ENCODE results near the gene CAVIN3. TPM values are rescaled to one million over a fixed set of nuclear protein-coding genes. Genes with fewer than 3 reads are reported as not detected.

Gene CAVIN3
- total and polyA plus RNA-seq, 2 experiments from 2014 or later, result 33.2 to 34.2 TPM

DNA sequence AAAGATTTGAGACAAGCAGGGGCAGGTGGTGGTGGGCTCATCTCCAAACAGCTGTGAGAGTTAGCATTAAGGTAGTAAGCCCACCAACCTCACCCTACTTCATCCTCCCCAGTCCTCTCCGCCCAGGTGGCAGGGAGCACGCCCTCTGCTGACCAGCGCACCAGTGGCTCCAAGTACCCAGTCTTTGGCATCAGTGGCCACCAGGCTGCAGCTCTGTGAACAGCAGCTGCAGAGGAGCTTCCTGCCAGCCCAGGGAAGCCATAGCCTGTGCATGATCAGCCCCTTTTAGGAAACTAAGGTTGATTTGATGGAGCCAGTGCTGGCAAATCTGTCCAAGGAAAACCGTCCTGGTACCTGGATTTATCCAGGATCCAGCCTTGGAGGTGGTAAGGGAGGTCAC, 21.7 kb downstream of the CAVIN3 start (continued):
- TF ChIP-seq, protein P1, sequence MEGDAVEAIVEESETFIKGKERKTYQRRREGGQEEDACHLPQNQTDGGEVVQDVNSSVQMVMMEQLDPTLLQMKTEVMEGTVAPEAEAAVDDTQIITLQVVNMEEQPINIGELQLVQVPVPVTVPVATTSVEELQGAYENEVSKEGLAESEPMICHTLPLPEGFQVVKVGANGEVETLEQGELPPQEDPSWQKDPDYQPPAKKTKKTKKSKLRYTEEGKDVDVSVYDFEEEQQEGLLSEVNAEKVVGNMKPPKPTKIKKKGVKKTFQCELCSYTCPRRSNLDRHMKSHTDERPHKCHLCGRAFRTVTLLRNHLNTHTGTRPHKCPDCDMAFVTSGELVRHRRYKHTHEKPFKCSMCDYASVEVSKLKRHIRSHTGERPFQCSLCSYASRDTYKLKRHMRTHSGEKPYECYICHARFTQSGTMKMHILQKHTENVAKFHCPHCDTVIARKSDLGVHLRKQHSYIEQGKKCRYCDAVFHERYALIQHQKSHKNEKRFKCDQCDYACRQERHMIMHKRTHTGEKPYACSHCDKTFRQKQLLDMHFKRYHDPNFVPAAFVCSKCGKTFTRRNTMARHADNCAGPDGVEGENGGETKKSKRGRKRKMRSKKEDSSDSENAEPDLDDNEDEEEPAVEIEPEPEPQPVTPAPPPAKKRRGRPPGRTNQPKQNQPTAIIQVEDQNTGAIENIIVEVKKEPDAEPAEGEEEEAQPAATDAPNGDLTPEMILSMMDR (conservative IDR thresholded peaks at IDR 0.05; ENCODE audit: low read depth in 2 of 2), result peak; percentile 85 to 96
- TF ChIP-seq, protein P2, sequence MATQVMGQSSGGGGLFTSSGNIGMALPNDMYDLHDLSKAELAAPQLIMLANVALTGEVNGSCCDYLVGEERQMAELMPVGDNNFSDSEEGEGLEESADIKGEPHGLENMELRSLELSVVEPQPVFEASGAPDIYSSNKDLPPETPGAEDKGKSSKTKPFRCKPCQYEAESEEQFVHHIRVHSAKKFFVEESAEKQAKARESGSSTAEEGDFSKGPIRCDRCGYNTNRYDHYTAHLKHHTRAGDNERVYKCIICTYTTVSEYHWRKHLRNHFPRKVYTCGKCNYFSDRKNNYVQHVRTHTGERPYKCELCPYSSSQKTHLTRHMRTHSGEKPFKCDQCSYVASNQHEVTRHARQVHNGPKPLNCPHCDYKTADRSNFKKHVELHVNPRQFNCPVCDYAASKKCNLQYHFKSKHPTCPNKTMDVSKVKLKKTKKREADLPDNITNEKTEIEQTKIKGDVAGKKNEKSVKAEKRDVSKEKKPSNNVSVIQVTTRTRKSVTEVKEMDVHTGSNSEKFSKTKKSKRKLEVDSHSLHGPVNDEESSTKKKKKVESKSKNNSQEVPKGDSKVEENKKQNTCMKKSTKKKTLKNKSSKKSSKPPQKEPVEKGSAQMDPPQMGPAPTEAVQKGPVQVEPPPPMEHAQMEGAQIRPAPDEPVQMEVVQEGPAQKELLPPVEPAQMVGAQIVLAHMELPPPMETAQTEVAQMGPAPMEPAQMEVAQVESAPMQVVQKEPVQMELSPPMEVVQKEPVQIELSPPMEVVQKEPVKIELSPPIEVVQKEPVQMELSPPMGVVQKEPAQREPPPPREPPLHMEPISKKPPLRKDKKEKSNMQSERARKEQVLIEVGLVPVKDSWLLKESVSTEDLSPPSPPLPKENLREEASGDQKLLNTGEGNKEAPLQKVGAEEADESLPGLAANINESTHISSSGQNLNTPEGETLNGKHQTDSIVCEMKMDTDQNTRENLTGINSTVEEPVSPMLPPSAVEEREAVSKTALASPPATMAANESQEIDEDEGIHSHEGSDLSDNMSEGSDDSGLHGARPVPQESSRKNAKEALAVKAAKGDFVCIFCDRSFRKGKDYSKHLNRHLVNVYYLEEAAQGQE (IDR thresholded peaks at IDR 0.05; ENCODE audit: unreplicated experiment), result no peak
- no peak for TF ChIP-seq STAT1 (IDR thresholded peaks at IDR 0.05; ENCODE audit: unreplicated experiment)
- TF ChIP-seq CREB1 (CRISPR knock-in tag; IDR thresholded peaks at IDR 0.05; ENCODE audit: low read depth), result no peak
- TF ChIP-seq POLR2AphosphoS5 (IDR thresholded peaks at IDR 0.05; ENCODE audit: low read depth), result no peak
- TF ChIP-seq NANOG (IDR thresholded peaks at IDR 0.05; ENCODE audit: borderline replicate concordance), result no peak
- no peak for TF ChIP-seq ZNF331 (CRISPR knock-in tag; IDR thresholded peaks at IDR 0.05; ENCODE audit: low read depth)
- no peak for TF ChIP-seq EZH2 (IDR thresholded peaks at IDR 0.05; ENCODE audit: low read depth, unreplicated experiment)

DNA sequence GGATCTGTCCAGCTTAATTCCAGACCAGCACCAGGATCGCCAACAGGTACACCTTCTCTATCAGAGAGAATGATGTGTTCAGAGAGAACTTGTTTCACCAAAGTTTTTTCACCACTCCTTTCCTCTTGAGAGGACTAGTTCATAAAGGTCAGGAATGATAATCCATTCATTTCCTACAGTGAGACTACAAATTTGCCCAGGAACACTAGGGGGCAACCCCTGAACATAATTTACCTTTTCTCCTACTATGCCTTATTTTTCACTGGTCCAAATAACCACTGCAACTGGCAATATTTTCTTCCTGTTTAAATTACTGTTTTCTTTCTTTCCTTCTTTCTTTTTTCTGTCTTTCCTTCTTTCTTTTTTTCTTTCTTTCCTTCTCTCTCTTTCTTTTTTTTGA, 22.5 kb downstream of the CAVIN3 start:
- Histone ChIP-seq H3K79me2 (replicated peaks; ENCODE audit: insufficient read depth) (no peaks in the 10 kb centered on the region), H2AFZ (no peak overlapping the region), H3K4me3 (no peak overlapping the region), H3K9me2 (ENCODE audit: insufficient read depth) (no peaks in the 10 kb centered on the region), H3K27ac (ENCODE audit: low read depth) (no peak overlapping the region), H3K27me3 (ENCODE audit: insufficient read depth) (no peaks in the 10 kb centered on the region), H3F3A (replicated peaks; ENCODE audit: low read depth) (no peaks in the 10 kb centered on the region), H4K20me1 (replicated peaks; ENCODE audit: insufficient read depth) (no peaks in the 10 kb centered on the region), H3K4me1 (ENCODE audit: insufficient read depth) (peaks cover 37% of the 10 kb centered on the region), H3K4me2 (no peak overlapping the region), H3K36me3 (ENCODE audit: insufficient read depth) (no peaks in the 10 kb centered on the region)
- TF ChIP-seq, protein P1 (conservative IDR thresholded peaks at IDR 0.05; ENCODE audit: low read depth in 2 of 2), result peak; percentile 44 to 52
- TF ChIP-seq, protein P3, sequence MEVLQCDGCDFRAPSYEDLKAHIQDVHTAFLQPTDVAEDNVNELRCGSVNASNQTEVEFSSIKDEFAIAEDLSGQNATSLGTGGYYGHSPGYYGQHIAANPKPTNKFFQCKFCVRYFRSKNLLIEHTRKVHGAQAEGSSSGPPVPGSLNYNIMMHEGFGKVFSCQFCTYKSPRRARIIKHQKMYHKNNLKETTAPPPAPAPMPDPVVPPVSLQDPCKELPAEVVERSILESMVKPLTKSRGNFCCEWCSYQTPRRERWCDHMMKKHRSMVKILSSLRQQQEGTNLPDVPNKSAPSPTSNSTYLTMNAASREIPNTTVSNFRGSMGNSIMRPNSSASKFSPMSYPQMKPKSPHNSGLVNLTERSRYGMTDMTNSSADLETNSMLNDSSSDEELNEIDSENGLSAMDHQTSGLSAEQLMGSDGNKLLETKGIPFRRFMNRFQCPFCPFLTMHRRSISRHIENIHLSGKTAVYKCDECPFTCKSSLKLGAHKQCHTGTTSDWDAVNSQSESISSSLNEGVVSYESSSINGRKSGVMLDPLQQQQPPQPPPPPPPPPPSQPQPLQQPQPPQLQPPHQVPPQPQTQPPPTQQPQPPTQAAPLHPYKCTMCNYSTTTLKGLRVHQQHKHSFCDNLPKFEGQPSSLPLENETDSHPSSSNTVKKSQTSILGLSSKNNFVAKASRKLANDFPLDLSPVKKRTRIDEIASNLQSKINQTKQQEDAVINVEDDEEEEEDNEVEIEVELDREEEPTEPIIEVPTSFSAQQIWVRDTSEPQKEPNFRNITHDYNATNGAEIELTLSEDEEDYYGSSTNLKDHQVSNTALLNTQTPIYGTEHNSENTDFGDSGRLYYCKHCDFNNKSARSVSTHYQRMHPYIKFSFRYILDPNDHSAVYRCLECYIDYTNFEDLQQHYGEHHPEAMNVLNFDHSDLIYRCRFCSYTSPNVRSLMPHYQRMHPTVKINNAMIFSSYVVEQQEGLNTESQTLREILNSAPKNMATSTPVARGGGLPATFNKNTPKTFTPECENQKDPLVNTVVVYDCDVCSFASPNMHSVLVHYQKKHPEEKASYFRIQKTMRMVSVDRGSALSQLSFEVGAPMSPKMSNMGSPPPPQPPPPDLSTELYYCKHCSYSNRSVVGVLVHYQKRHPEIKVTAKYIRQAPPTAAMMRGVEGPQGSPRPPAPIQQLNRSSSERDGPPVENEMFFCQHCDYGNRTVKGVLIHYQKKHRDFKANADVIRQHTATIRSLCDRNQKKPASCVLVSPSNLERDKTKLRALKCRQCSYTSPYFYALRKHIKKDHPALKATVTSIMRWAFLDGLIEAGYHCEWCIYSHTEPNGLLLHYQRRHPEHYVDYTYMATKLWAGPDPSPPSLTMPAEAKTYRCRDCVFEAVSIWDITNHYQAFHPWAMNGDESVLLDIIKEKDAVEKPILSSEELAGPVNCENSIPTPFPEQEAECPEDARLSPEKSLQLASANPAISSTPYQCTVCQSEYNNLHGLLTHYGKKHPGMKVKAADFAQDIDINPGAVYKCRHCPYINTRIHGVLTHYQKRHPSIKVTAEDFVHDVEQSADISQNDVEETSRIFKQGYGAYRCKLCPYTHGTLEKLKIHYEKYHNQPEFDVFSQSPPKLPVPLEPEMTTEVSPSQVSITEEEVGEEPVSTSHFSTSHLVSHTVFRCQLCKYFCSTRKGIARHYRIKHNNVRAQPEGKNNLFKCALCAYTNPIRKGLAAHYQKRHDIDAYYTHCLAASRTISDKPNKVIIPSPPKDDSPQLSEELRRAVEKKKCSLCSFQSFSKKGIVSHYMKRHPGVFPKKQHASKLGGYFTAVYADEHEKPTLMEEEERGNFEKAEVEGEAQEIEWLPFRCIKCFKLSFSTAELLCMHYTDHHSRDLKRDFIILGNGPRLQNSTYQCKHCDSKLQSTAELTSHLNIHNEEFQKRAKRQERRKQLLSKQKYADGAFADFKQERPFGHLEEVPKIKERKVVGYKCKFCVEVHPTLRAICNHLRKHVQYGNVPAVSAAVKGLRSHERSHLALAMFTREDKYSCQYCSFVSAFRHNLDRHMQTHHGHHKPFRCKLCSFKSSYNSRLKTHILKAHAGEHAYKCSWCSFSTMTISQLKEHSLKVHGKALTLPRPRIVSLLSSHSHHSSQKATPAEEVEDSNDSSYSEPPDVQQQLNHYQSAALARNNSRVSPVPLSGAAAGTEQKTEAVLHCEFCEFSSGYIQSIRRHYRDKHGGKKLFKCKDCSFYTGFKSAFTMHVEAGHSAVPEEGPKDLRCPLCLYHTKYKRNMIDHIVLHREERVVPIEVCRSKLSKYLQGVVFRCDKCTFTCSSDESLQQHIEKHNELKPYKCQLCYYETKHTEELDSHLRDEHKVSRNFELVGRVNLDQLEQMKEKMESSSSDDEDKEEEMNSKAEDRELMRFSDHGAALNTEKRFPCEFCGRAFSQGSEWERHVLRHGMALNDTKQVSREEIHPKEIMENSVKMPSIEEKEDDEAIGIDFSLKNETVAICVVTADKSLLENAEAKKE (CRISPR knock-in tag; IDR thresholded peaks at IDR 0.05), result no peak
- Mint-ChIP-seq H3K36me3 (ENCODE audit: low read depth) (no peaks in the 10 kb centered on the region), H3K27ac (no peak overlapping the region), H3K4me3 (no peak overlapping the region), H3K4me1 (peaks cover 51% of the 10 kb centered on the region), H3K27me3 (ENCODE audit: insufficient read depth, low read depth, poor library complexity) (peaks cover 2% of the 10 kb centered on the region), H3K9me3 (no peaks in the 10 kb centered on the region)
- DNase-seq (ENCODE audit: low spot score) (no peak), ATAC-seq (no peak; the same call in 2 of the 3 replicates)
